HepG2 (cell line): ENCODE measurements around the gene MAN1A1. TPM values are rescaled to one million over a fixed set of nuclear protein-coding genes. Genes with fewer than 3 reads are reported as not detected.

ENCODE experiments used
- ATAC-seq: fragments of 200-7000 bp; cut with Tn5 transposase; 3 replicates; pipeline ENCODE4 v1.9.1; 2020; ENCODE audit warnings: mild to moderate bottlenecking, moderate library complexity
- BruUV-seq: library from RNA; stranded (reverse); fragments of 400-500 nt; replicated peaks from 2 replicates; lab custom pipeline; 2021; lab: Mats Ljungman, UMichigan
- CTCF ChIA-PET: fragments of 300-600 bp; formaldehyde crosslinking; extraction: SDS; loops from one replicate; lab custom pipeline; 2021; ENCODE audit warnings: low total read pairs, inconsistent platforms, low intra/inter-chr PET ratio; lab: Yijun Ruan, JAX
- POLR2A ChIA-PET: fragments of 350-600 bp; sonication (Branson Sonifier 250); formaldehyde crosslinking; loops from one replicate; lab custom pipeline; 2020; ENCODE audit warnings: antibody characterized with exemption, inconsistent platforms; lab: Yijun Ruan, JAX
- DNase-seq: peaks from one replicate; pipeline ENCODE4 v3.0.0-alpha.2; 2015; ENCODE audit warnings: low spot score
- FAIRE-seq: peaks from 3 replicates; lab custom pipeline; 2011; peaks lifted over from hg19 to GRCh38; lab: Jason Lieb, UNC
- H2AFZ ChIP-seq: one replicate; pipeline ENCODE4 v1.6.1; 2011; ENCODE audit warnings: low read length, inconsistent platforms
- H3K27ac ChIP-seq: fragments of 300-600 bp; 3 replicates; pipeline ENCODE4 v1.8.0; 2011; ENCODE audit warnings: mixed run types, mild to moderate bottlenecking, mixed read lengths, low read length, inconsistent platforms; ENCODE audit not compliant: insufficient read depth; ENCODE audit errors: extremely low read length
- H3K27me3 ChIP-seq, 2 experiments: fragments of 200-600 bp in 1 of 2; 2 replicates in 1 of 2; 3 replicates in 1 of 2; pipeline versions ENCODE4 v1.6.0 to v1.8.0; 2011; ENCODE audit warnings: low read length in 2 of 2, mild to moderate bottlenecking in 2 of 2, moderate library complexity in 2 of 2, inconsistent platforms in 1 of 2; ENCODE audit not compliant: insufficient read depth in 2 of 2, control insufficient read depth in 1 of 2
- H3K36me3 ChIP-seq, 2 experiments: fragments of 200-600 bp in 1 of 2; replicated peaks in 1 of 2; 2 replicates in 1 of 2; 3 replicates in 1 of 2; pipeline versions ENCODE4 v1.5.1 to v1.8.0; 2011; ENCODE audit warnings: low read length in 2 of 2, inconsistent platforms in 1 of 2; ENCODE audit not compliant: insufficient read depth in 2 of 2, control insufficient read depth in 1 of 2
- H3K4me1 ChIP-seq: 2 replicates; pipeline ENCODE4 v1.5.1; 2012; ENCODE audit warnings: low read length, inconsistent platforms; ENCODE audit not compliant: insufficient read depth
- H3K4me2 ChIP-seq: 2 replicates; pipeline ENCODE4 v1.6.0; 2011; ENCODE audit warnings: low read depth, low read length, inconsistent platforms
- H3K4me3 ChIP-seq, 3 experiments: fragments of 200-600 bp in 1 of 3; sonication (generic), shearing (Covaris generic) in 1 of 3; replicated peaks in 1 of 3; 2 replicates each; pipeline ENCODE4 v1.5.1; 2011 to 2016; ENCODE audit warnings: low read length in 3 of 3, inconsistent platforms in 2 of 3, low read depth in 2 of 3, mild to moderate bottlenecking in 2 of 3, control low read depth in 1 of 3, mixed read lengths in 1 of 3; ENCODE audit not compliant: insufficient read depth in 1 of 3
- H3K79me2 ChIP-seq: one replicate; pipeline ENCODE4 v1.6.1; 2011; ENCODE audit warnings: low read length, inconsistent platforms; ENCODE audit not compliant: insufficient read depth
- H3K9ac ChIP-seq: 2 replicates; pipeline ENCODE4 v1.6.0; 2011; ENCODE audit warnings: mild to moderate bottlenecking, low read depth, low read length, inconsistent platforms; ENCODE audit not compliant: insufficient read depth
- H3K9me3 ChIP-seq: 2 replicates; pipeline ENCODE4 v1.5.1; 2012; ENCODE audit warnings: mild to moderate bottlenecking, low read length
- H4K20me1 ChIP-seq: 2 replicates; pipeline ENCODE4 v1.6.0; 2011; ENCODE audit warnings: inconsistent platforms, mild to moderate bottlenecking, low read length, moderate library complexity; ENCODE audit not compliant: insufficient read depth
- BRCA1 ChIP-seq: sonication (generic); formaldehyde crosslinking; IDR thresholded peaks from 2 replicates; pipeline ENCODE4 v1.4.0; 2020; ENCODE audit warnings: missing genetic modification reagents
- CCDC6 ChIP-seq: sonication (generic); formaldehyde crosslinking; IDR thresholded peaks from 2 replicates; pipeline ENCODE4 v1.8.1; 2022; ENCODE audit warnings: mild to moderate bottlenecking, missing genetic modification reagents, moderate library complexity
- KDM3A ChIP-seq: IDR thresholded peaks from 2 replicates; pipeline ENCODE4 v1.6.1; 2018; ENCODE audit warnings: low read depth, missing compliant biosample characterization
- ZNF12 ChIP-seq: sonication (generic); formaldehyde crosslinking; IDR thresholded peaks from 2 replicates; pipeline ENCODE4 v1.5.0; 2020; ENCODE audit warnings: missing genetic modification reagents
- WGBS: methylation state at CpG from one replicate; pipeline ENCODE4 v1.1.6; 2017; ENCODE audit warnings: low lambda C conversion rate; 5-methylcytosine and 5-hydroxymethylcytosine counted together
- in situ Hi-C: cut with HindIII; loops from 2 replicates; pipeline ENCODE4 v1.10.0; 2017; ENCODE audit warnings: low pct_unique_long_range_greater_than_20kb; ENCODE audit not compliant: extremely low pct_ligation_motif_present
- intact Hi-C: fragments of 100-400 bp; cut with micrococcal nuclease; formaldehyde crosslinking; loops from one replicate; pipeline ENCODE4 v1.10.0; 2022; ENCODE audit not compliant: unreplicated experiment
- polyA plus RNA-seq, 8 experiments: library from polyadenylated mRNA; depleted of rRNA in 3 of 8; stranded (reverse) in 7 of 8; unstranded in 1 of 8; fragments of >200 nt; fragmentation: Illumina TruSeq in 4 of 8; extraction: Trizol in 4 of 8; gene quantifications; 2 replicates each; pipeline versions ENCODE4 v1.2.1 to v1.2.3, GENCODE V29; 2011 to 2016; ENCODE audit warnings: low read depth in 4 of 8, missing spikeins in 1 of 8, mixed read lengths in 1 of 8; ENCODE audit not compliant: insufficient read depth in 1 of 8
- total RNA-seq, 5 experiments: library from RNA; depleted of rRNA; stranded (reverse); fragments of >200 nt; fragmentation: Illumina TruSeq; extraction: Trizol; gene quantifications; 2 replicates each; pipeline ENCODE4 v1.2.3, GENCODE V29; 2016; ENCODE audit warnings: low read depth in 1 of 5
- TF ChIP-seq, protein P1 (sequence below): sonication (generic); formaldehyde crosslinking; IDR thresholded peaks from 2 replicates; pipeline ENCODE4 v1.4.0; 2020; ENCODE audit warnings: mild to moderate bottlenecking, missing genetic modification reagents
- TF ChIP-seq, protein P2 (sequence below): sonication (generic); formaldehyde crosslinking; IDR thresholded peaks from 2 replicates; pipeline ENCODE4 v1.9.0; 2021; ENCODE audit warnings: missing genetic modification reagents, borderline replicate concordance

MAN1A1 gene
- total and polyA plus RNA-seq, 2 of the 13 experiments (the other 11 are each of a cell fraction or from before 2014, with no cell fraction given), result 156 to 236 TPM

DNA sequence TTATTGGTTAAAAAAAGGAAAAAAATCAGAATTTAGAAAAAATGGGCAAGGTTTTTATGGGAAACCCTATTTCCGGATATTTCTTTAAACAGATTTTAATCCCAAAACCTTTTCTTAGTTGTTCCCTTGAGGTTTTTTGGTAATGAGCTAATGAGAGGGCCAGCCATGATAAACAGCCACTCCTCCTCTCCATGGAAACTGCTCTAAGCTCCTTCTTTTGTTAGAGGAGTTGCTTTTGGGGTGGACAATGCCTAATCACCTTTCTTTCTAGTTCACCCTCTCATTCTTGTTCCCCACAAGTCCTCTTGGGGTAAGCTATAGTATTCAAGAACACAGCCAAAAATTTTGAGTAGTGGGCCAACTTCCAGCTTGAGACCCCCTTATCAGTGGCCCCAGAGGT lies 166.1 kb downstream of the MAN1A1 start:
- no peaks in the 10 kb centered on the region for H3K27me3 ChIP-seq
- CTCF ChIA-PET, result no interaction called here
- FAIRE-seq, result no peak
- no peaks in the 10 kb centered on the region for H3K79me2 ChIP-seq
- 98% methylated on average over 1 of the region's 1 CpG for WGBS
- no peak overlapping the region for H3K4me3 ChIP-seq
- no peak overlapping the region for H2AFZ ChIP-seq
- DNase-seq, result no peak
- in situ Hi-C loops, result no loop called here
- no peak overlapping the region for H3K4me2 ChIP-seq
- no TSS peak for BruUV-seq
- no peaks in the 10 kb centered on the region for H4K20me1 ChIP-seq
- H3K9me3 ChIP-seq, result no peaks in the 10 kb centered on the region
- H3K4me1 ChIP-seq, result no peaks in the 10 kb centered on the region
- TF ChIP-seq ZNF12 (CRISPR knock-in tag), result no peak
- TF ChIP-seq KDM3A (CRISPR knock-in tag), result no peak
- TF ChIP-seq BRCA1 (CRISPR knock-in tag), result no peak
- TF ChIP-seq CCDC6 (CRISPR knock-in tag), result no peak
- TF ChIP-seq, protein P1, sequence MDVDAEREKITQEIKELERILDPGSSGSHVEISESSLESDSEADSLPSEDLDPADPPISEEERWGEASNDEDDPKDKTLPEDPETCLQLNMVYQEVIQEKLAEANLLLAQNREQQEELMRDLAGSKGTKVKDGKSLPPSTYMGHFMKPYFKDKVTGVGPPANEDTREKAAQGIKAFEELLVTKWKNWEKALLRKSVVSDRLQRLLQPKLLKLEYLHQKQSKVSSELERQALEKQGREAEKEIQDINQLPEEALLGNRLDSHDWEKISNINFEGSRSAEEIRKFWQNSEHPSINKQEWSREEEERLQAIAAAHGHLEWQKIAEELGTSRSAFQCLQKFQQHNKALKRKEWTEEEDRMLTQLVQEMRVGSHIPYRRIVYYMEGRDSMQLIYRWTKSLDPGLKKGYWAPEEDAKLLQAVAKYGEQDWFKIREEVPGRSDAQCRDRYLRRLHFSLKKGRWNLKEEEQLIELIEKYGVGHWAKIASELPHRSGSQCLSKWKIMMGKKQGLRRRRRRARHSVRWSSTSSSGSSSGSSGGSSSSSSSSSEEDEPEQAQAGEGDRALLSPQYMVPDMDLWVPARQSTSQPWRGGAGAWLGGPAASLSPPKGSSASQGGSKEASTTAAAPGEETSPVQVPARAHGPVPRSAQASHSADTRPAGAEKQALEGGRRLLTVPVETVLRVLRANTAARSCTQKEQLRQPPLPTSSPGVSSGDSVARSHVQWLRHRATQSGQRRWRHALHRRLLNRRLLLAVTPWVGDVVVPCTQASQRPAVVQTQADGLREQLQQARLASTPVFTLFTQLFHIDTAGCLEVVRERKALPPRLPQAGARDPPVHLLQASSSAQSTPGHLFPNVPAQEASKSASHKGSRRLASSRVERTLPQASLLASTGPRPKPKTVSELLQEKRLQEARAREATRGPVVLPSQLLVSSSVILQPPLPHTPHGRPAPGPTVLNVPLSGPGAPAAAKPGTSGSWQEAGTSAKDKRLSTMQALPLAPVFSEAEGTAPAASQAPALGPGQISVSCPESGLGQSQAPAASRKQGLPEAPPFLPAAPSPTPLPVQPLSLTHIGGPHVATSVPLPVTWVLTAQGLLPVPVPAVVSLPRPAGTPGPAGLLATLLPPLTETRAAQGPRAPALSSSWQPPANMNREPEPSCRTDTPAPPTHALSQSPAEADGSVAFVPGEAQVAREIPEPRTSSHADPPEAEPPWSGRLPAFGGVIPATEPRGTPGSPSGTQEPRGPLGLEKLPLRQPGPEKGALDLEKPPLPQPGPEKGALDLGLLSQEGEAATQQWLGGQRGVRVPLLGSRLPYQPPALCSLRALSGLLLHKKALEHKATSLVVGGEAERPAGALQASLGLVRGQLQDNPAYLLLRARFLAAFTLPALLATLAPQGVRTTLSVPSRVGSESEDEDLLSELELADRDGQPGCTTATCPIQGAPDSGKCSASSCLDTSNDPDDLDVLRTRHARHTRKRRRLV (CRISPR knock-in tag), result 0 out of 2 replicates have a peak, but pooled peaks have one; percentile 27
- TF ChIP-seq, protein P2, sequence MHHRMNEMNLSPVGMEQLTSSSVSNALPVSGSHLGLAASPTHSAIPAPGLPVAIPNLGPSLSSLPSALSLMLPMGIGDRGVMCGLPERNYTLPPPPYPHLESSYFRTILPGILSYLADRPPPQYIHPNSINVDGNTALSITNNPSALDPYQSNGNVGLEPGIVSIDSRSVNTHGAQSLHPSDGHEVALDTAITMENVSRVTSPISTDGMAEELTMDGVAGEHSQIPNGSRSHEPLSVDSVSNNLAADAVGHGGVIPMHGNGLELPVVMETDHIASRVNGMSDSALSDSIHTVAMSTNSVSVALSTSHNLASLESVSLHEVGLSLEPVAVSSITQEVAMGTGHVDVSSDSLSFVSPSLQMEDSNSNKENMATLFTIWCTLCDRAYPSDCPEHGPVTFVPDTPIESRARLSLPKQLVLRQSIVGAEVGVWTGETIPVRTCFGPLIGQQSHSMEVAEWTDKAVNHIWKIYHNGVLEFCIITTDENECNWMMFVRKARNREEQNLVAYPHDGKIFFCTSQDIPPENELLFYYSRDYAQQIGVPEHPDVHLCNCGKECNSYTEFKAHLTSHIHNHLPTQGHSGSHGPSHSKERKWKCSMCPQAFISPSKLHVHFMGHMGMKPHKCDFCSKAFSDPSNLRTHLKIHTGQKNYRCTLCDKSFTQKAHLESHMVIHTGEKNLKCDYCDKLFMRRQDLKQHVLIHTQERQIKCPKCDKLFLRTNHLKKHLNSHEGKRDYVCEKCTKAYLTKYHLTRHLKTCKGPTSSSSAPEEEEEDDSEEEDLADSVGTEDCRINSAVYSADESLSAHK (CRISPR knock-in tag), result no peak
- TF ChIP-seq, all 625 proteins: peak for 1
- Histone ChIP-seq H3K36me3 (peaks cover 27 to 94% of the 10 kb centered on the region in 2 experiments), H3K9ac (no peak overlapping the region), H3K27ac (no peak overlapping the region)
- intact Hi-C loops, result no loop called here
- no peak for ATAC-seq
- POLR2A ChIA-PET, result no interaction called here
